AG08395 (cell line): ENCODE measurements around the gene ACER3.
"Not testable (repeated sequence)": the region's sequence is repeated elsewhere in the genome, so short reads cannot be mapped to it uniquely, and the experiment has no call there.

Experiments used
- DNase-seq: peaks from one replicate; pipeline ENCODE4 v3.0.0; 2012; ENCODE audit warnings: mixed read lengths, low spot score

The ACER3 gene

GRCh38 chr11:76860539-76861475 lies at the start of gene ACER3:
Gene ACER3, plus strand, starts transcription at chr11:76860918. Its CDS starts 59 bp downstream, at chr11:76860977.
- peak; percentile 98 for DNase-seq

DNA sequence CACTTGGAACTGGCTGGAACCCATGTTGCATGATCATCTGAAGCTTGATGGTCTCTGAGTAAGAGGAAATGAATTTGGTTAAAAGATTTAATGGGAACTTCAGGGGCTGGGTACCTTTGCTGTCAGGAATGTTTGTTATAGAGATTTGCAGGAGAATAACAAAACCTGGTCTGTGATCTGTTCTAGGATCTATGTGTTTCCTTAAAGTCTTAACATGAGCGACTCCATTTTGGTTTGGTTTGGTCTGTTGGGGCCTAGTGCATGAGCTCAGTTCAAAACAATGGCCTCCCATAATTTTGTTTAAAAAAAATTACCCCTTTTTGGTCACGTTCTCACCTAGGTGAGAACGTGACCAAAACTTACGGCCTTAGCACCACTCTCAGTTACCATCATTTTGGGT lies 49.5 kb upstream of the ACER3 start:
- no peak for DNase-seq

DNA sequence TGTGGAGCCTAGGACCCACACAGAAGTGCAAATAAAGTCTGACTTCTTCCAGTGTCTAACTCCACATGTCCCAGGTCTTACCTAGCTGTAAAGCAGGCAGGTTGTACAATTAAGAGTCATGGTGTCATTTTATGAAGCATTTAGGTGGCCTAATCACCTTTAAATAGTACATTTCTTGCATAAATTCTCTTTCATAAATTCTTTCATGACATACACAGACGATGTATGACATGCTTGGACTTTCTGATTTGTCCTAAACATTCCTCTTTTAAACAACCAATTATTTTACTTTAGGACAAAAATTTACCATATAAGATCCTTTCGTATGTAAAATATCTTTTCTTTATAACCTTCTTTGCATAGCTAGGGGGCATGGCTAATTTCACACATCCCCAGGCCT lies 46.3 kb upstream of the ACER3 start:
- DNase-seq: no peak

- not testable (repeated sequence) for DNase-seq
These were observed 45.0 kb upstream of the ACER3 start for GRCh38 chr11:76815678-76816077.

DNA sequence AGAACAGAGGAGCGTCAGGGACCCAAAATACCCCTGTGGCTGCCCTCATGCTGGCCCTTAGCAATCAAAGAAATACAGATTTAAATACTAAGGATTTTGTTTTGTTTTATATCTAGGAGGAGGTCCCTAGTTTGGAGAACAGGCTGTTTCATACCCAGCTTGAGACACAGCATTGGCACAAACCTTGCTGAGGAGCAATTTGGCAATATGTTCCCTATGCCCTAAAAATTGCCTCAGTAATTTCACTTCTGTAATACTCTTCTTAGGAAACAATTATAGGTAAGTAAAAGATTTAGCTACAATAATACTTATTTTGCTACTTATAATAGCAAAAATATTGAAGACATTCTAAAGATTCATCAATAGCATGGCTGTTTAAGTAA lies 40.5 kb upstream of the ACER3 start:
- no peak for DNase-seq

GRCh38 chr11:76821396-76821795 lies 39.3 kb upstream of the ACER3 start:
- DNase-seq: not testable (repeated sequence)

GRCh38 chr11:76822406-76822805 lies 38.3 kb upstream of the ACER3 start:
- no peak for DNase-seq

GRCh38 chr11:76823481-76824028 lies 37.2 kb upstream of the ACER3 start:
- DNase-seq: peak; percentile 54

GRCh38 chr11:76824083-76824939 lies 36.4 kb upstream of the ACER3 start:
- DNase-seq: peak; percentile 27

DNA sequence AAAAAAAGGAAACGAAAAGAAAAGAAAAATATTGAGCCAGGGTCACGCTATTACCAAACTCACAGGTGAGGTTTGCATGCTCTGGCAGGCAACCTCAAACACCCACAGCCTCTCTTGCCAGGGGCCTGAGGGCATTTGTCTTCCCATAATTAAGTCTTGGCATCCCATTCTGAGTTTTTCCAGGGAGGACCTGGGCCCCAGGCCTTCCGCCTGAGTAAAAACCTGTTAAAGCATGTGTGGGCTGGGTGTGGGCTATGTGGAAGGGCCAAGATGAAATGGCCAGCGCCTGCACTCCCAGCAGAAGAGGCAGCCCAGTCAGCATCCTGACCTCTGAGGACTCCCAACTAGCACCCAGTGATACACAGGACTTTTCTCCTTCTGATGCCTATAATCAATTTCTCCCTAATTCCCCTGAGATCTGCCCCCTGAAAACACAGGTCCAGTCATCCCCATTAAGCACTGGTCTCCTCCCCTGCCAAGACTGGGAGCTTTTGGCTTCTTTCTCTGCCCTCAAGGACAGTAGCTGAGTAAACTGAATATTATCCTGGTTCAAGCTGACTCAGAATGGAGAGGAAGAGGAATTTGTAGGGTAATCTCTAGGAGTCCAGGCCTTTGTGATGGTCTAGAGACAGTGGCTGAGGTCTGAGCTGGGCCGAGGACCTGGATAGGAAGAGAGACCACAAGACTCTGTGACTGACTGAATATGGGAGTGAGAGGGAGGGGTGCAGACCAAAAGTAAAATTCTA lies 35.6 kb upstream of the ACER3 start:
- DNase-seq: peak; percentile 71

DNA sequence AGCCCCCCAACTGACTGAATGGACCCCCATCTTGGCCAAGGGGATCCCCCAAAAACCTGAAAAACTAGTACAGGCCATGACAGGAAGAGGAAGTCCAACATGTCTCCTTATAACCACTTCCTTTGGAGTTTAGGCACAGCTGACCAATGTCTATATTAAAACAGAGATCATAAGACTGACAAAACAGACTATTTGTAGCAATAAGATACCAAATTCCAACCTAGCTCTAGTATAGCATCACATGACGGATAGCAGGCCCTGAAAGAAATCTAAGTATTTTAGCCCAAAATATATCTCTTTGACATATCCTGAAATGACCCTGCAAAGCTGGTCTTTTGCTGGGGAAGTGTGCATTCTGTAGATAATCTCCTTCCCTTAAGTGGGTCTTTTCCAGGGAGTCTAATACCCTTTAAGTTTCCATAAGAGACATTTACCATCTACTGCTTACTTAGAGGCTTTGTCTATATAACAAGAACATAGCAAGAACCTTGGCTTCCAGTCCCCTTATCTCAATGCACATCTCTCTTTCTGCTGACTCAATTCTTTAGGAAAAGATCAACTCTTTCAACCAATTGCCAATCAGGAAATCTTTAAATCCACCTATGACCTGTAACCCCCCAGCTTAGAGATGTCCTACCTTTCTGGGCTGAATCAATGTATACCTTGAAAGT lies 34.9 kb upstream of the ACER3 start:
- DNase-seq: no peak

DNA sequence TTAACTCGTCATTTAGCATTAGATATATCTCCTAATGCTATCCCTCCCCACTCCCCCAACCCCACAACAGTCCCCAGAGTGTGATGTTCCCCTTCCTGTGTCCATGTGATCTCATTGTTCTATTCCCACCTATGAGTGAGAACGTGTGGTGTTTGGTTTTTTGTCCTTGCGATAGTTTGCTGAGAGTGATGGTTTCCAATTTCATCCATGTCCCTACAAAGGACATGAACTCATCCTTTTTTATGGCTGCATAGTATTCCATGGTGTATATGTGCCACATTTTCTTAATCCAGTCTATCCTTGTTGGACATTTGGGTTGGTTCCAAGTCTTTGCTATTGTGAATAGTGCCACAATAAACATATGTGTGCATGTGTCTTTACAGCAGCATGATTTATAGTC lies 34.2 kb upstream of the ACER3 start:
- not testable (repeated sequence) for DNase-seq

DNA sequence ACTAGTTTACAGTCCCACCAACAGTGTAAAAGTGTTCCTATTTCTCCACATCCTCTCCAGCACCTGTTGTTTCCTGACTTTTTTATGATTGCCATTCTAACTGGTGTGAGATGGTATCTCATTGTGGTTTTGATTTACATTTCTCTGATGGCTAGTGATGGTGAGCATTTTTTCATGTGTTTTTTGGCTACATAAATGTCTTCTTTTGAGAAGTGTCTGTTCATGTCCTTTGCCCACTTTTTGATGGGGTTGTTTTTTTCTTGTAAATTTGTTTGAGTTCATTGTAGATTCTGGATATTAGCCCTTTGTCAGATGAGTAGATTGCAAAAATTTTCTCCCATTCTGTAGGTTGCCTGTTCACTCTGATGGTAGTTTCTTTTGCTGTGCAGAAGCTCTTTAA lies 33.7 kb upstream of the ACER3 start:
- DNase-seq: not testable (repeated sequence)

- peak; percentile 51 for DNase-seq
These were observed 29.9 kb upstream of the ACER3 start for GRCh38 chr11:76830639-76831327.

DNA sequence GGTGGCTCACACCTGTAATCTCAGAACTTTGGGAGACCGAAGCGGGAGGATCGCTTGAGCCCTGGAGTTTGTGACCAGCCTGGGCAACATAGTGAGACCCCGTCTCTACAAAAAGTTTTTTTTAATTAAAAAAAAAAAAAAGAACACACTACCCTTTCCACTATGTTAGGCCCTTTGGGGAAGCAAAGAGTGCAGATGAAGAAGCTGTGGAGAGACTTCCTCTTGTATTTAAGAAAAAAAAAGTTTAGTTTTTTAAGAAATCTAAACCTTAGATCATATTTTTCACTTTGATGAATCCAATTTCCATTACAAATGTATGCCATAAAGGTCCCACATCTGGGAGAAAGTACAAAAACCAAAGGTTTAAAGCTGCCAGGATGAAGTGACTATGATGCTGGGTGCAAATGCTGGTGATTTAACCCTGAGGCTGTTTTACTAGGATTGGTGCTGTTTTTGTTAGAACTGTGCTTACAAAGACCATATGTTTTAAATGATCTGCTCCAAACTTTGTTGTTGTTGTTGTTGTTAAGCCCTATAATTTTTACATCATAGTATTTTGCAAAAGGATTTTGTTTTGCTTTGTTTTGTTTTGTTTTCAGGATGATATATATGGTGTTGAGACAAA lies 28.9 kb upstream of the ACER3 start:
- DNase-seq: no peak

GRCh38 chr11:76832361-76832760 lies 28.4 kb upstream of the ACER3 start:
- no peak for DNase-seq

DNA sequence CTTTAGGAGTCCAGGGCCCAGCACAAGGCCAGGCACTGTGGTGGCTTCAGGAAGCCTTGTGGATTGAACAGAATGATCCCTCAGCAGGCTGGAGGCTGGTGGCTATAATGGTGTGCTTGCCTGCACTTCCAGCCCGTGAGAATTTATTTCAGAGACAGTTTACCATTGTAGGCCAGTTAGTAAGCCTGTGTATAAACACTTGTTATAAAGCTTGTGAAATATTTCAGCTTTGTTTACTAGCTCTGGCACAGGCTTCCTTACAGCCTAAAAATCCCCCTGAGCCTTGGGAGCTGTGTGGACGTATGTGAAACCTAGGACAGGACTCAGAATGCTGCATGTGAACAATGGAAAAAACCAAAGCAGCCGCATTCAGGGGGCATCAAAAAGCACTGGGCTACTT lies 26.6 kb upstream of the ACER3 start:
- DNase-seq: no peak

- DNase-seq: no peak
These were observed 25.7 kb upstream of the ACER3 start for GRCh38 chr11:76835036-76835435.

- peak; percentile 89 for DNase-seq
These were observed 24.6 kb upstream of the ACER3 start for GRCh38 chr11:76835928-76836612.
